Sigmoid colon (tissue), 7 donors: Measurements from ENCODE around the gene SPATA20. TPM values are rescaled to one million over a fixed set of nuclear protein-coding genes. Genes with fewer than 3 reads are reported as not detected.

Source experiments
- DNase-seq: peaks from one replicate; pipeline ENCODE4 v3.0.0-alpha.2; 2019
- H3K27ac ChIP-seq, 4 donors: fragments of 200-600 bp; sonication (generic); one replicate each; pipeline ENCODE4 v1.5.1; 2016 to 2019; ENCODE audit warnings: mild to moderate bottlenecking in 1 of 4
- H3K27me3 ChIP-seq, 3 donors: fragments of 200-600 bp; sonication (generic); one replicate each; pipeline ENCODE4 v1.5.1; 2019; ENCODE audit warnings: mild to moderate bottlenecking in 1 of 3
- H3K36me3 ChIP-seq, 4 donors: fragments of 200-600 bp; sonication (generic); one replicate each; pipeline ENCODE4 v1.5.1; 2016 to 2019
- H3K4me1 ChIP-seq, 4 donors: fragments of 200-600 bp; sonication (generic); one replicate each; pipeline ENCODE4 v1.5.1; 2017 to 2019
- H3K4me3 ChIP-seq, 4 donors: fragments of 200-600 bp; sonication (generic); one replicate each; pipeline ENCODE4 v1.5.1; 2017 to 2019; ENCODE audit warnings: mild to moderate bottlenecking in 2 of 4, moderate library complexity in 1 of 4
- H3K9me3 ChIP-seq, 4 donors: fragments of 200-600 bp in 3 of 4; sonication (generic) in 3 of 4; one replicate each; pipeline versions ENCODE4 v1.5.1 to v1.6.1; 2013 to 2019
- CTCF ChIP-seq, 4 experiments: fragments of 450-650 bp in 3 of 4; fragments of 200-600 bp in 1 of 4; IDR thresholded peaks; one replicate each; pipeline ENCODE4 v1.5.1; 2016 to 2019; ENCODE audit warnings: antibody characterized with exemption in 4 of 4, mild to moderate bottlenecking in 3 of 4, moderate library complexity in 2 of 4
- EP300 ChIP-seq, 4 donors: sonication (generic); formaldehyde crosslinking; IDR thresholded peaks; one replicate each; pipeline ENCODE4 v1.6.1; 2017; ENCODE audit warnings: antibody characterized with exemption in 4 of 4
- POLR2A ChIP-seq, 2 donors: fragments of 450-650 bp; IDR thresholded peaks; one replicate each; pipeline ENCODE4 v1.6.1; 2016; ENCODE audit warnings: antibody characterized with exemption in 2 of 2, mild to moderate bottlenecking in 2 of 2, moderate library complexity in 2 of 2
- POLR2AphosphoS5 ChIP-seq, 4 donors: sonication (generic); formaldehyde crosslinking; IDR thresholded peaks; one replicate each; pipeline ENCODE4 v1.6.1; 2017; ENCODE audit warnings: antibody characterized with exemption in 4 of 4
- WGBS, 2 donors: extraction: QIAGEN DNeasy Blood & Tissue Kit; methylation state at CpG; one replicate each; pipeline ENCODE4 v1.1.7; 2013; 5-methylcytosine and 5-hydroxymethylcytosine counted together
- intact Hi-C: fragments of 100-400 bp; cut with DNase I; formaldehyde crosslinking; loops from one replicate; pipeline ENCODE4 v1.15.1; 2023
- polyA plus RNA-seq, 3 donors: library from polyadenylated mRNA; stranded (reverse); fragments of 200-250 nt; gene quantifications; one replicate each; pipeline ENCODE4 v1.2.3, GENCODE V29; 2013
- total RNA-seq, 4 donors: library from RNA; depleted of rRNA; stranded (reverse); fragments of >200 nt; gene quantifications; one replicate each; pipeline ENCODE4 v1.1.0, GENCODE V29; 2016
- donor health status: healthy with polysubstance abuse.
- donor health status: Bipolar disorder and iron deficiency.
- donor health status: healthy.

The SPATA20 gene
- total and polyA plus RNA-seq, 7 donors: 24.0 to 81.7 (median 45.1) TPM

- Histone ChIP-seq H3K27ac (no peak overlapping the region), H3K36me3 (no peaks in the 10 kb centered on the region), H3K27me3 (no peaks in the 10 kb centered on the region), H3K9me3 (no peaks in the 10 kb centered on the region), H3K4me1 (peaks cover 0 to 20% (median 19%) of the 10 kb centered on the region in 4 donors), H3K4me3 (no peak overlapping the region)
- DNase-seq: no peak
- no peak for TF ChIP-seq POLR2A (IDR thresholded peaks at IDR 0.05)
- TF ChIP-seq POLR2AphosphoS5 (IDR thresholded peaks at IDR 0.05): no peak
- no peak for TF ChIP-seq CTCF (IDR thresholded peaks at IDR 0.05)
- no peak for TF ChIP-seq EP300 (IDR thresholded peaks at IDR 0.05)
- 91 to 92% methylated on average over 9 of the region's 9 CpGs for WGBS, 2 donors
- intact Hi-C loops: no loop called here
Observed at GRCh38 chr17:50586421-50587247, 39.7 kb downstream of the SPATA20 start.

GRCh38 chr17:50587571-50587970, 40.6 kb downstream of the SPATA20 start:
- Histone ChIP-seq H3K4me3 (no peak overlapping the region), H3K27me3 (no peaks in the 10 kb centered on the region), H3K4me1 (peaks cover 0 to 20% (median 19%) of the 10 kb centered on the region in 4 donors), H3K27ac (no peak overlapping the region), H3K9me3 (no peaks in the 10 kb centered on the region), H3K36me3 (no peaks in the 10 kb centered on the region)
- TF ChIP-seq POLR2A (IDR thresholded peaks at IDR 0.05): no peak
- TF ChIP-seq EP300 (IDR thresholded peaks at IDR 0.05): no peak
- TF ChIP-seq POLR2AphosphoS5 (IDR thresholded peaks at IDR 0.05): no peak
- no peak for TF ChIP-seq CTCF (IDR thresholded peaks at IDR 0.05)
- no peak for DNase-seq
- intact Hi-C loops: no loop called here
- 91 to 92% methylated on average over 9 of the region's 9 CpGs for WGBS, 2 donors

- no peak overlapping the region for H3K27ac ChIP-seq
- H3K4me1 ChIP-seq: peaks cover 0 to 20% (median 19%) of the 10 kb centered on the region in 4 donors
- WGBS, 2 donors: 72 to 79% methylated on average over 18 of the region's 18 CpGs
- no peak overlapping the region for H3K4me3 ChIP-seq
- TF ChIP-seq POLR2AphosphoS5 (IDR thresholded peaks at IDR 0.05) (no peak), POLR2A (IDR thresholded peaks at IDR 0.05) (no peak), CTCF (IDR thresholded peaks at IDR 0.05) (no peak), EP300 (IDR thresholded peaks at IDR 0.05) (no peak)
- no peaks in the 10 kb centered on the region for H3K9me3 ChIP-seq
- intact Hi-C loops: no loop called here
- DNase-seq: no peak
- H3K36me3 ChIP-seq: no peaks in the 10 kb centered on the region
- no peaks in the 10 kb centered on the region for H3K27me3 ChIP-seq
Observed at GRCh38 chr17:50588391-50589049, 41.5 kb downstream of the SPATA20 start.

- Histone ChIP-seq H3K27me3 (no peaks in the 10 kb centered on the region), H3K4me1 (peaks cover 0 to 20% (median 19%) of the 10 kb centered on the region in 4 donors), H3K4me3 (no peak overlapping the region), H3K36me3 (no peaks in the 10 kb centered on the region), H3K9me3 (no peaks in the 10 kb centered on the region), H3K27ac (no peak overlapping the region)
- 47 to 66% methylated on average over 10 of the region's 10 CpGs for WGBS, 2 donors
- intact Hi-C loops: no loop called here
- no peak for DNase-seq
- TF ChIP-seq EP300 (IDR thresholded peaks at IDR 0.05) (no peak), POLR2A (IDR thresholded peaks at IDR 0.05) (no peak), POLR2AphosphoS5 (IDR thresholded peaks at IDR 0.05) (no peak), CTCF (IDR thresholded peaks at IDR 0.05) (no peak)
Observed at GRCh38 chr17:50589095-50589705, 42.2 kb downstream of the SPATA20 start.
